Activated B cell treated with CpG ODN at 0.5 μM for 24 hours (primary cell): ENCODE results near the gene LAMA5. TPM values are rescaled to one million over a fixed set of nuclear protein-coding genes. Genes with fewer than 3 reads are reported as not detected.

ENCODE experiments used
- ATAC-seq: fragments of 200-7000 bp; cut with Tn5 transposase; one replicate; pipeline ENCODE4 v1.10.0; 2021; ENCODE audit warnings: low read depth, mild to moderate bottlenecking, moderate library complexity
- CTCF ChIA-PET: fragments of 350-600 bp; sonication (Branson Sonifier 250); formaldehyde crosslinking; loops from one replicate; lab custom pipeline; 2021; ENCODE audit warnings: antibody characterized with exemption; lab: Charles Lee
- POLR2A ChIA-PET: fragments of 350-600 bp; sonication (Branson Sonifier 250); formaldehyde crosslinking; loops from one replicate; lab custom pipeline; 2021; ENCODE audit warnings: antibody characterized with exemption; lab: Charles Lee
- DNase-seq: peaks from one replicate; pipeline ENCODE4 v3.0.0; 2022
- H3K27ac Mint-ChIP-seq: one replicate; pipeline ENCODE4 v1.8.0; 2020; ENCODE audit warnings: mixed read lengths
- H3K27me3 Mint-ChIP-seq: one replicate; pipeline ENCODE4 v1.8.0; 2021; ENCODE audit warnings: mixed read lengths
- H3K36me3 Mint-ChIP-seq: one replicate; pipeline ENCODE4 v1.8.0; 2021; ENCODE audit warnings: low read depth, mixed read lengths
- H3K4me1 Mint-ChIP-seq: one replicate; pipeline ENCODE4 v1.8.0; 2021; ENCODE audit warnings: mixed read lengths
- H3K4me3 Mint-ChIP-seq: one replicate; pipeline ENCODE4 v1.8.0; 2020; ENCODE audit warnings: mild to moderate bottlenecking, mixed read lengths
- H3K9me3 Mint-ChIP-seq: one replicate; pipeline ENCODE4 v1.8.0; 2020; ENCODE audit warnings: mixed read lengths
- CTCF ChIP-seq: fragments of 200-600 bp; IDR thresholded peaks from one replicate; pipeline ENCODE4 v1.8.0; 2022; ENCODE audit warnings: antibody characterized with exemption, mild to moderate bottlenecking
- intact Hi-C: fragments of 100-400 bp; cut with micrococcal nuclease; formaldehyde crosslinking; loops from one replicate; pipeline ENCODE4 v1.15.1; 2024
- total RNA-seq: library from RNA; stranded (reverse); gene quantifications from 2 replicates; pipeline ENCODE4 v1.2.3, GENCODE V29; 2022

Gene LAMA5
- total RNA-seq, 1 donor from 2014 or later: 24.8 TPM

DNA sequence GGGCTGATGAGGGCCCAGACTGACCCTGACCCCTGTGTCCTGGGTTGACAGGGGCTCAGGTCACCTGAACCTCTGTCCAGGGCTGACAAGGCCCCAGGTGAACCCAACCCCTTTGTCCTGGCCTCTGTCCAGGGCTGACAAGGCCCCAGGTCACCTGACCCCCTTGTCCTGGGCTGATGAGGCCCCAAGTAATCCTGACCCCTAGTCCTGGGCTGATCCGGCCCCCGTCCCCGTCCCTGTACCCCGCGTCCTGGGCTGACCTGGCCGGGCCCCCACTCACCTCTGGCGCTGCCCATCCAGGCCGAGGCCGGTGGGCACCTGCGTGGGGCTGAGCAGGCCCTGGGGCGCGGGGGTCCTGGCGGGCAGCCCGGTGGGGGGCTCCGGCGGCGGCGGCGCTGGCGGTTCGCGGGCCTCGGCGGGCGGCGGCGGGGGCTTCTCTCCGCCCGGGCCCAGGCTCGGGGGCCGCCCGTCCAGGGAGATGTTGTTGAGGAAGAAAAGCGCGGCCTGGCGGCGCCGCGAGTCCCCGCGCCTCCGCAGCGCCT is 39.6 kb upstream of the LAMA5 start:
- DNase-seq (no peak), ATAC-seq (no peak)
- ChIA-PET POLR2A (interaction anchor here (1.0 kb wide), 1 partner anchor 408 kb away, joined by 3 read pairs; no protein-coding TSS in a partner anchor), CTCF (no interaction called here)
- intact Hi-C loops: loop anchor here (1.0 to 2.0 kb wide), 5 partner anchors 19 to 390 kb away; partner anchors contain the start of genes ADRM1, MRGBP and RPS21
- Mint-ChIP-seq H3K4me3 (peak overlapping the region; percentile 75), H3K27me3 (no peaks in the 10 kb centered on the region), H3K36me3 (no peaks in the 10 kb centered on the region), H3K27ac (no peak overlapping the region), H3K9me3 (no peaks in the 10 kb centered on the region), H3K4me1 (peaks cover 40% of the 10 kb centered on the region)
- no peak for TF ChIP-seq CTCF

GRCh38 chr20:62405981-62406513 is 38.9 kb upstream of the LAMA5 start:
- H3K27ac Mint-ChIP-seq: no peak overlapping the region
- H3K9me3 Mint-ChIP-seq: no peaks in the 10 kb centered on the region
- ATAC-seq: no peak

DNA sequence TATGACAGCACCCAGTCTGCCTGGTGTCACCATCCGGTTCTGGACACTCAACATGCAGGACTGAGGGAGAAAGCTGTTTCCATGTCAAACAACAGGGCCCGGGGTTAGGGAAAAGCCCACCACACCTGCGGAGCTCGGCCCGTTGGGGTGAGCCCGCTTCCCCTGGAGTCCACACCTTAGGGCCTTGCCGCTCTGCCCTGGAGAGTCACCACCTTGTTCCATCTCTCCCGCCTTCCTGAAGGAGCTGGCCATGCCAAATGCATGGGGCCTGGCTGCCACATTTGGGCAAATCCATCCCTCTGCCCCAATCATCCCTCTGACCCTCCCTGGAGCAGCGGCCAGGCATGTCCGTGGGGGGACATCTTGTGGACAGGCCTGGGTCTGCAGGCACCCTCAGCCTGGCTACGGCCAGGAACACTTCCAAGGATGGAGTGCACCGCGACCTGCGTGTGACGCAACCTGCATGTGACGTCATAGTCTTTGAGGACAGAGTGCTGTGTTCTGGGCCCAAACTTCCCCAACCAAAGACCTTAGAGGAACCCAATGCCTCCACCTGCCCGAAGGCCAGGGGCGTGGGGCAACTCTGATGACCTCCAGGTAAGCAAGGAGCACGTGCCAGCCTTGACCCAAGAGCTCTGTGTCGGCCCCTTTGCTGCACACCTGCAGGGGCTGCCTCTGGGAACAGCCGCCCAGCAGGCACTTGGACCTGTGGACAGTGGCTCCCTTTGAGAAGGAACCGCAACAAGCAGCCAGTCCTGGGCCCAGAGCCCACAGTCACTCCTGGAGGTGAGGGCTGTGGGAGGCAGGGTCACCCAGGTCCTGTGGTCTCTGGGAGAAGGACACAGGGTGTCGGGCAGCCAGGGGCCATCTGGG is 38.2 kb upstream of the LAMA5 start:
- POLR2A ChIA-PET: interaction anchor here (1.1 kb wide), 1 partner anchor 389 kb away, joined by 3 read pairs; no protein-coding TSS in a partner anchor
- intact Hi-C loops: no loop called here

More at GRCh38 chr20:62405981-62406513, 38.9 kb upstream of the LAMA5 start:
- Mint-ChIP-seq H3K4me3 (peak overlapping the region; percentile 75), H3K27me3 (no peaks in the 10 kb centered on the region), H3K36me3 (no peaks in the 10 kb centered on the region), H3K4me1 (peaks cover 45% of the 10 kb centered on the region)
- no peak for TF ChIP-seq CTCF
- ChIA-PET CTCF (no interaction called here), POLR2A (interaction anchor here (1.1 kb wide), 1 partner anchor 388 kb away, joined by 3 read pairs; no protein-coding TSS in a partner anchor)
- no peak for DNase-seq
- intact Hi-C loops: loop anchor here (2.0 kb wide), 2 partner anchors 67 to 211 kb away; no protein-coding TSS in a partner anchor

DNA sequence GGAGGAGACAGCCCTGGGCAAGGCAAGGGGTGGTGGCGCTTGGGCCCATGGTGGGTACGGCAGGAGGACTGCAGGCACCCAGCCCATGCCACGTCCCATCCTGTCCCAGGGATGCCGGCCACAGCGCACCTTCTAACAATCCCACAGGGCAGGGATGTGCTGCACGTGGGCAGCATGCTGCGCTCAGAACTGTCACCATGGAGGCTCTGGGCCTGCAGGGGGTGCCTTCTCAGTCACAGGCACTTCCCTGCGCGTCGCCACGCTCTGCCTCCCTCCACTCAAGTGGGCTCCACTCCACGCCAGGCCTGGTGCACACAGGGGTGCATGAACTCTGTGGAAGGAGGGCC is 37.6 kb upstream of the LAMA5 start:
- Mint-ChIP-seq H3K27me3 (no peaks in the 10 kb centered on the region), H3K4me1 (peaks cover 39% of the 10 kb centered on the region), H3K36me3 (peaks cover 3% of the 10 kb centered on the region), H3K9me3 (no peaks in the 10 kb centered on the region), H3K4me3 (no peak overlapping the region), H3K27ac (no peak overlapping the region)
- ChIA-PET POLR2A (no interaction called here), CTCF (no interaction called here)
- no peak for TF ChIP-seq CTCF
- intact Hi-C loops: no loop called here
- DNase-seq (no peak), ATAC-seq (no peak)

More for the DNA sequence above, 38.2 kb upstream of the LAMA5 start:
- ATAC-seq: no peak
- Mint-ChIP-seq H3K27me3 (no peaks in the 10 kb centered on the region), H3K27ac (no peak overlapping the region), H3K36me3 (no peaks in the 10 kb centered on the region), H3K9me3 (no peaks in the 10 kb centered on the region), H3K4me1 (peaks cover 45% of the 10 kb centered on the region), H3K4me3 (peak overlapping the region; percentile 75)
- CTCF ChIA-PET: no interaction called here
- DNase-seq: no peak
- TF ChIP-seq CTCF: no peak

DNA sequence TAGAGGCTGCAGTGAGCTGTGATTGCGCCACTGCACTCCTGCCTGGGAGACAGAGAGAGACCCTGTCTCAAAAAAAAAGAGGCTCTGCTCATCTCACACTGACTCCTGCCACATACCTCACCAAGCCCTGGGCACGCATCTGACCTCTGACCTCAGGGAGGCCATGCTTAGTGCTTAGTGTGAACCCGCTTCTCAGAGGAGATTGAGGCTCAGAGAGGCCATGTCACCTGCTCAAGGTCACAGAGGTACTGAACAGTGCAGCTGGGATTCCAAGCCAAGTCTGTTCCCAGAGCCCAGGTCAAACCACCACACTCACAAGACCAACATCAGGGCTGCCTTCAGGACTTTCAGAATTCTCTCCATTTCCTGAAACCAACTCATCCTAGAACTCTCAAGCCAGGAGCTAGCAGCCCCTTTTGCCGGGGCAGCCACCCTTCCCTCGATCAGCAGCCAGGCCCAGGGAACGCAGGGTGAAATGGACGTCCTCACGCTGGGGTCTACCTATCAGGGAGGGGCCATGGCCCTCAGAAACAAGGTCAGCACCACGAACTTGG is 37.1 kb upstream of the LAMA5 start:
- no peaks in the 10 kb centered on the region for H3K9me3 Mint-ChIP-seq
- DNase-seq (no peak), ATAC-seq (no peak)
- no peak for TF ChIP-seq CTCF
- no peak overlapping the region for H3K27ac Mint-ChIP-seq
- peaks cover 4% of the 10 kb centered on the region for H3K36me3 Mint-ChIP-seq
- H3K27me3 Mint-ChIP-seq: no peaks in the 10 kb centered on the region
- intact Hi-C loops: no loop called here
- H3K4me1 Mint-ChIP-seq: peaks cover 35% of the 10 kb centered on the region
- POLR2A ChIA-PET: no interaction called here
- CTCF ChIA-PET: no interaction called here
- H3K4me3 Mint-ChIP-seq: no peak overlapping the region
